Right lobe of liver (tissue), 6 donors: ENCODE results near the gene FAM240B. TPM values are rescaled to one million over a fixed set of nuclear protein-coding genes. Genes with fewer than 3 reads are reported as not detected.

Source experiments
- ATAC-seq, 4 donors: fragments of 200-7000 bp; cut with Tn5 transposase; one replicate each; pipeline ENCODE4 v1.9.1; 2020; ENCODE audit warnings: mild to moderate bottlenecking in 4 of 4, moderate library complexity in 4 of 4
- DNase-seq, 3 donors: peaks; one replicate each; pipeline ENCODE4 v3.0.0-alpha.2; 2020
- H3K27ac ChIP-seq, 3 donors: fragments of 200-600 bp; one replicate each; pipeline ENCODE4 v1.8.0; 2022
- H3K27me3 ChIP-seq, 2 donors: fragments of 200-600 bp; one replicate each; pipeline ENCODE4 v1.8.0; 2022
- H3K36me3 ChIP-seq, 4 donors: fragments of 200-600 bp; sonication (generic) in 1 of 4; one replicate each; pipeline versions ENCODE4 v1.5.1 to v1.8.0; 2017 to 2022; ENCODE audit warnings: control low read depth in 1 of 4
- H3K4me1 ChIP-seq, 4 donors: fragments of 200-600 bp; sonication (generic) in 1 of 4; one replicate each; pipeline versions ENCODE4 v1.5.1 to v1.8.0; 2017 to 2022; ENCODE audit warnings: control low read depth in 1 of 4
- H3K4me3 ChIP-seq, 3 donors: fragments of 200-600 bp; one replicate each; pipeline ENCODE4 v1.8.0; 2022
- H3K9me3 ChIP-seq, 4 donors: fragments of 200-600 bp; sonication (generic) in 1 of 4; one replicate each; pipeline versions ENCODE4 v1.5.1 to v1.8.0; 2017 to 2022; ENCODE audit warnings: control low read depth in 1 of 4
- POLR2A ChIP-seq: fragments of 450-650 bp; IDR thresholded peaks from one replicate; pipeline ENCODE4 v1.6.1; 2017; ENCODE audit warnings: antibody characterized with exemption, mild to moderate bottlenecking
- WGBS: methylation state at CpG from one replicate; pipeline ENCODE4 v1.1.6; 2018; ENCODE audit warnings: low coverage, low lambda C conversion rate; ENCODE audit not compliant: insufficient coverage; ENCODE audit errors: missing lambda C conversion rate; 5-methylcytosine and 5-hydroxymethylcytosine counted together
- intact Hi-C, 2 donors: fragments of 100-400 bp; cut with DNase I; formaldehyde crosslinking; loops; one replicate each; pipeline versions ENCODE4 v1.11.2 to v1.14.1; 2022
- total RNA-seq, 6 experiments: library from RNA; depleted of rRNA in 2 of 6; stranded (reverse); fragments of >200 nt in 2 of 6; fragmentation: NEBNext Ultra II Directional in 3 of 6; extraction: Animal tissue kit (Norgen Biotek cat#: 25700) in 3 of 6; gene quantifications; one replicate each; pipeline versions ENCODE4 v1.1.0 to v1.2.4, GENCODE V29; 2016 to 2023
- TF ChIP-seq, protein P1 (sequence below), 4 donors: fragments of 200-600 bp in 3 of 4; fragments of 450-650 bp in 1 of 4; IDR thresholded peaks; one replicate each; pipeline versions ENCODE4 v1.5.1 to v1.8.0; 2016 to 2022; ENCODE audit warnings: antibody characterized with exemption in 4 of 4, mild to moderate bottlenecking in 2 of 4
- donor health status: DM: no; HTN: yes; CAD: no.
- donor health status: DM: no; HTN: no; CAD: no.
- donor health status: DM: no; HTN: no; CAD: no.
- donor health status: DM: no; HTN: yes; CAD: no.
- donor health status: DM: no; HTN: yes; CAD: no.

Gene FAM240B
- total RNA-seq, 6 experiments from 2014 or later: not detected

DNA sequence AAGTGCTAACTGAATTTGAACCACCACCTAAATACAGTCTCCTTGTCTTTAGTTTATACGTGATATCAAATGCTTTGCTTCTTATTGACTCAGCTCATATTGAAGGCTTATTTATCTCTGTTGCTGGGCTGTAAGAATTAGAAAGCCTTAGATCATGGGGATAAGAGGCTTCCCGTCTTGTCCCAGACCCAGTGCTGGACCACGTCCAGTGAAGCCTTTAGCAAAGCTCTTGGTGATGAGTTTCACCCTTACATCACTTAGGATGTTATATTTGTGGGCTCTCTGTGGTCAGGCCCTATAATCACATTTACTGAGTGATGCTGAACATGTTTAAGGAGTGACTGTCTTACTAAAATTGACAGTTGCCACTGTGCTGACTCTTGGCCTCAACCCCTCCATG is 11.2 kb downstream of the FAM240B start:
- intact Hi-C loops: no loop called here
- Histone ChIP-seq H3K27ac (no peak overlapping the region), H3K27me3 (no peaks in the 10 kb centered on the region), H3K4me1 (peaks cover 0 to 3% (median 1%) of the 10 kb centered on the region in 4 donors), H3K9me3 (no peaks in the 10 kb centered on the region), H3K36me3 (no peaks in the 10 kb centered on the region), H3K4me3 (no peak overlapping the region)
- WGBS: 64% methylated on average over 1 of the region's 3 CpGs
- ATAC-seq (no peak), DNase-seq (no peak)
- TF ChIP-seq, protein P1, sequence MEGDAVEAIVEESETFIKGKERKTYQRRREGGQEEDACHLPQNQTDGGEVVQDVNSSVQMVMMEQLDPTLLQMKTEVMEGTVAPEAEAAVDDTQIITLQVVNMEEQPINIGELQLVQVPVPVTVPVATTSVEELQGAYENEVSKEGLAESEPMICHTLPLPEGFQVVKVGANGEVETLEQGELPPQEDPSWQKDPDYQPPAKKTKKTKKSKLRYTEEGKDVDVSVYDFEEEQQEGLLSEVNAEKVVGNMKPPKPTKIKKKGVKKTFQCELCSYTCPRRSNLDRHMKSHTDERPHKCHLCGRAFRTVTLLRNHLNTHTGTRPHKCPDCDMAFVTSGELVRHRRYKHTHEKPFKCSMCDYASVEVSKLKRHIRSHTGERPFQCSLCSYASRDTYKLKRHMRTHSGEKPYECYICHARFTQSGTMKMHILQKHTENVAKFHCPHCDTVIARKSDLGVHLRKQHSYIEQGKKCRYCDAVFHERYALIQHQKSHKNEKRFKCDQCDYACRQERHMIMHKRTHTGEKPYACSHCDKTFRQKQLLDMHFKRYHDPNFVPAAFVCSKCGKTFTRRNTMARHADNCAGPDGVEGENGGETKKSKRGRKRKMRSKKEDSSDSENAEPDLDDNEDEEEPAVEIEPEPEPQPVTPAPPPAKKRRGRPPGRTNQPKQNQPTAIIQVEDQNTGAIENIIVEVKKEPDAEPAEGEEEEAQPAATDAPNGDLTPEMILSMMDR (IDR thresholded peaks at IDR 0.05): no peak
- no peak for TF ChIP-seq POLR2A

DNA sequence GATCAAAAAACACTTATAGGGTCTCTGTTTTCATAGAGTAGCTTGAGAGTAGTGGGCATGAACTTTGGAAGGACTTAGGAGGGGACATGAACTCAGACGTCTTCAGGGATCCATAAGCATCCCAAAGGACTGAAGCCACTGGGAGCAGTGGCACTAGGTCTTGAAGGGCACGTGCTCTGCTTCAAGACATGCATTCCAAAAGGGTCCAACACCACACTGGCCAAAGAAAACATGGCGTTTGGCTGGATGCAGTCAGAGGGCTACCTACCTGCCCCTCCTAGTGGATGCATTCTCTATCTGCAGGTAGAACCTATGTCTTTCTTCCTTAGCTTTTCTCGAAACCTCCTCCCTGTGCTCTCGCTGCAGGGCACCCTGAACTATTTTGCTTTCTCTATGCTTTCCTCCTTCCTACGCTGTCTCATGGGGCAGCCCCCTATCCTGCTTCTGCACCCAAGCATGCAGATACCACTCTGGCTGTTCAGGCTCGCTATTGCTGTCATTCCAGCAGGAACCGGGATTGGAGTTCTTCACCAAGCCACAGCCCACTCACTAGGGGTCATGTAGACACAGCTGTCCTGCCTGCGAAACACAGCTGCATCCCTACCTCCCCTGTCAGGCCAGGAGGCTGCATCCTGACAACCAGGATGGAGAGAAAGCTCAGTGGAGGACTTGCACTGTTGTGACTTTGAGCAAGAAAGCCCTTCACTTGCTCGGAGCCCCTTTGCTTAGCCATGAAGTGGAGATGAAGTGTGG is 11.9 kb downstream of the FAM240B start:
- Histone ChIP-seq H3K27ac (no peak overlapping the region), H3K4me3 (no peak overlapping the region), H3K36me3 (no peaks in the 10 kb centered on the region), H3K9me3 (no peaks in the 10 kb centered on the region), H3K27me3 (no peaks in the 10 kb centered on the region), H3K4me1 (no peaks in the 10 kb centered on the region)
- DNase-seq (no peak), ATAC-seq (no peak)
- intact Hi-C loops: no loop called here
- TF ChIP-seq, protein P1 (IDR thresholded peaks at IDR 0.05): peak in 1 of 4 donors; percentile 5
- TF ChIP-seq POLR2A: no peak
- WGBS: 38% methylated on average over 7 of the region's 10 CpGs

DNA sequence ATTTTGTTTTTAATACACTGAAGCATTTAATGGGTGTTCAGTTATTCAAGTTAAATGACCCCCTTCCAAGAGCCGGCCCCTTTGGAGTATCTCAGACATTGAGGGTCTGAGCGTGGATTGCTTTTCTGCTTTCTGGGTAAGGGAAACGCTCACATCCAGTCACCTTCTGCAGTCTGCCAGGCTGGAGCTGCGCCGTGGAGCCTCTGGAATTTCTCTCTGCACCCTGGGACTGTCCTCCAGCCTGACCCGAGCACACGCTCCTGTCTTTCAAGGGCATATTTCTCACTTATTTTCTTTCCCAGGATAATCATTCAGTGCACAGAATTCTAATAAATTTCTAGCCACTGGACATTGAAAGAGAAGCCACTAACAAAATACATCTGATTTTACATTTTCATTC is 13.4 kb downstream of the FAM240B start:
- ATAC-seq (no peak), DNase-seq (no peak)
- H3K9me3 ChIP-seq: no peaks in the 10 kb centered on the region
- 42% methylated on average over 7 of the region's 7 CpGs for WGBS
- intact Hi-C loops: no loop called here
- H3K4me3 ChIP-seq: no peak overlapping the region
- TF ChIP-seq, protein P1 (IDR thresholded peaks at IDR 0.05): no peak
- no peak for TF ChIP-seq POLR2A
- H3K27ac ChIP-seq: no peak overlapping the region
- no peaks in the 10 kb centered on the region for H3K4me1 ChIP-seq
- no peaks in the 10 kb centered on the region for H3K27me3 ChIP-seq
- no peaks in the 10 kb centered on the region for H3K36me3 ChIP-seq

DNA sequence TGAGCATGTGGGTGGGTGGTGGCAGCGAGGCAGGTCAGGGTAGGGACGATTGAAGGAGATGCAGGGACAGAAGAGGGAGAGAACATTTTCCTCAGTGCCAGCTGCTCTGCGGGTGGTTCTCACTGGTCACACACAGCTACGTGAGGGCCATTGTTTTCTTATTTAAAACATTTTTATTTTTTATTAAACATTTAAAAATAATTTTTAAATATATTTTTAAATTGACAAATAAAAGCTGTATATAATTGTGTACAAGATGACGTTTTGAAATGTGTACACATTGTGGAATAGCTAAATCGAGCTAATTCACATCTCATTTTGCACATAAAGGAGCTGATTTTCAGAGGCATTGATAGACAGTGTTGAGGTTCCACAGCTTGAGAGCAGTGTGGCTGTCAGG is 14.0 kb downstream of the FAM240B start:
- no peaks in the 10 kb centered on the region for H3K4me1 ChIP-seq
- ATAC-seq (no peak), DNase-seq (no peak)
- TF ChIP-seq, protein P1 (IDR thresholded peaks at IDR 0.05): no peak
- TF ChIP-seq POLR2A: no peak
- 64% methylated on average over 6 of the region's 6 CpGs for WGBS
- no peaks in the 10 kb centered on the region for H3K36me3 ChIP-seq
- intact Hi-C loops: no loop called here
- H3K4me3 ChIP-seq: no peak overlapping the region
- no peak overlapping the region for H3K27ac ChIP-seq
- no peaks in the 10 kb centered on the region for H3K9me3 ChIP-seq
- no peaks in the 10 kb centered on the region for H3K27me3 ChIP-seq
